ENCODE measurements around the gene RFPL4A. TPM values are rescaled to one million over a fixed set of nuclear protein-coding genes. Genes with fewer than 3 reads are reported as not detected.

RFPL4A gene
- total RNA-seq, 1 donor from 2014 or later: not detected

GRCh38 chr19:55811340-55811739, 52.4 kb downstream of the RFPL4A start:
- Mint-ChIP-seq H3K9me3 (no peaks in the 10 kb centered on the region), H3K36me3 (ENCODE audit: low read depth) (no peaks in the 10 kb centered on the region), H3K27me3 (peaks cover 4% of the 10 kb centered on the region), H3K4me1 (peaks cover 7% of the 10 kb centered on the region), H3K4me3 (no peak overlapping the region), H3K27ac (no peak overlapping the region)
- ChIA-PET POLR2A (no interaction called here), CTCF (interaction anchor here (0.8 to 1.0 kb wide), 2 partner anchors 179 to 180 kb away, joined by 3 to 4 read pairs; no protein-coding TSS in a partner anchor)
- intact Hi-C loops (cut with micrococcal nuclease): loop anchor here (2.0 kb wide), 1 partner anchor 295 kb away; no protein-coding TSS in a partner anchor
- ATAC-seq (ENCODE audit: low read depth) (no peak), DNase-seq (no peak)
- no peak for TF ChIP-seq CTCF (IDR thresholded peaks at IDR 0.05)

- H3K4me1 Mint-ChIP-seq: peaks cover 7% of the 10 kb centered on the region
- no peak overlapping the region for H3K27ac Mint-ChIP-seq
- no peak overlapping the region for H3K4me3 Mint-ChIP-seq
- ChIA-PET CTCF (interaction anchor here (1.0 kb wide), 1 partner anchor 180 kb away, joined by 3 read pairs; no protein-coding TSS in a partner anchor), POLR2A (no interaction called here)
- H3K9me3 Mint-ChIP-seq: no peaks in the 10 kb centered on the region
- DNase-seq: no peak
- no peak for ATAC-seq (ENCODE audit: low read depth)
- no peaks in the 10 kb centered on the region for H3K36me3 Mint-ChIP-seq (ENCODE audit: low read depth)
- no peak for TF ChIP-seq CTCF (IDR thresholded peaks at IDR 0.05)
- H3K27me3 Mint-ChIP-seq: peaks cover 4% of the 10 kb centered on the region
- intact Hi-C loops (cut with micrococcal nuclease): no loop called here
Measured at GRCh38 chr19:55812449-55812848, 53.6 kb downstream of the RFPL4A start.

Other genes starting within 250 kb of the RFPL4A start
- gene SBK2, start 222.0 kb upstream of the RFPL4A start, total RNA-seq: not detected in 2 replicates
- not detected in 2 replicates for gene SBK3, start 213.6 kb upstream of the RFPL4A start, total RNA-seq
- gene ZNF579, start 178.2 kb upstream of the RFPL4A start, total RNA-seq: 10.3 and 10.9 TPM in 2 replicates
- 17.5 and 21.2 TPM in 2 replicates for gene FIZ1, start 159.6 kb upstream of the RFPL4A start, total RNA-seq
- gene ZNF524, start 158.8 kb upstream of the RFPL4A start, total RNA-seq: 12.6 and 16.1 TPM in 2 replicates
- gene ZNF865, start 153.4 kb upstream of the RFPL4A start, total RNA-seq: 17.2 and 18.9 TPM in 2 replicates
- gene ZNF784, start 134.5 kb upstream of the RFPL4A start, total RNA-seq: 8.7 and 8.9 TPM in 2 replicates
- gene ZNF580, start 118.1 kb upstream of the RFPL4A start, total RNA-seq: 55.0 and 81.2 TPM in 2 replicates
- 42.7 and 46.5 TPM in 2 replicates for gene ZNF581, start 115.4 kb upstream of the RFPL4A start, total RNA-seq
- gene CCDC106, start 110.9 kb upstream of the RFPL4A start, total RNA-seq: 14.0 and 14.4 TPM in 2 replicates
- 256 and 273 TPM in 2 replicates for gene U2AF2, start 104.1 kb upstream of the RFPL4A start, total RNA-seq
- 56.6 and 65.2 TPM in 2 replicates for gene EPN1, start 83.9 kb upstream of the RFPL4A start, total RNA-seq
- not detected in 2 replicates for gene NLRP9, start 20.7 kb upstream of the RFPL4A start, total RNA-seq
- gene RFPL4AL1, start 10.0 kb downstream of the RFPL4A start, total RNA-seq: not detected in 2 replicates
- gene NLRP11, start 72.9 kb downstream of the RFPL4A start, total RNA-seq: 0.16 and 0.17 TPM in 2 replicates
- gene NLRP4, start 77.4 kb downstream of the RFPL4A start, total RNA-seq: 0.31 and 0.34 TPM in 2 replicates
- gene NLRP13, start 173.2 kb downstream of the RFPL4A start, total RNA-seq: not detected in 2 replicates
- gene NLRP8, start 188.7 kb downstream of the RFPL4A start, total RNA-seq: not detected in 2 replicates
- gene NLRP5, start 227.7 kb downstream of the RFPL4A start, total RNA-seq: not detected in 2 replicates